Measurements from ENCODE around the gene THSD7B.

- TF ChIP-seq CTCF (conservative IDR thresholded peaks at IDR 0.05; ENCODE audit: low read depth, low read length) (no peak), EZH2 (IDR thresholded peaks at IDR 0.05; ENCODE audit: low read length, unreplicated experiment) (no peak), EZH2phosphoT487 (IDR thresholded peaks at IDR 0.05; ENCODE audit: borderline replicate concordance, low read length) (no peak)
These were observed 782.5 kb downstream of the THSD7B start for GRCh38 chr2:137547842-137548241.

Measured in PC-3 (cell line).